Measurements from ENCODE around the gene PFKL.
"Not testable (repeated sequence)": the region's sequence is repeated elsewhere in the genome, so short reads cannot be mapped to it uniquely, and the experiment has no call there.

Gene PFKL

DNA sequence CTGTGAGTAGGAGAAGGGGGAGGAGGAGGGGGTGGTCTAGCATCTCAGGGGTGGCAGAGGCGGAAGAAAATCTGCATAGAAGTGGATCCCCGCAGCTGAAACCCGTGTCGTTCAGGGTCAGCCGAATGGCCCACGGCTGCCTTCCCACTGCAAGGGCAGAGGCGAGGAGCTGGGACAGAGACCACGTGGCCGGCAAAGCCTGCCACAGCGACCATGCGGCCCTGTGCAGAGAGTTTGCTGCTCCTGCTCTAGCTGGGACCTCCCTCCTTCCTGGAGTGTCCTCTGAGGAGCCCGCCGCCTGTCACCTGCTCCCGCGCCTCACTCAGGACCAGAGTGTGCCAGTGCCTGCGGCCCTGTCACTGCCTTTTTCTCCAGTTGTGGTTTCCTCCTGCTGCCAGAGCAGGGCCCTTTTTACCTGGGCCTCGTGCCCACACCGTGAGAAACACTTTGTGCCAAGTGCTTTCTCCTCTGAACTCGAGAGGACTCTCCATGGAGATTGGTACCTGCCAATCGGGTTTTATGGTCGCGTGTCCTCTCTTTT lies 48.1 kb downstream of the PFKL start:
- no peak for DNase-seq

- no peak for DNase-seq
These were observed 49.0 kb downstream of the PFKL start for GRCh38 chr21:44348861-44349260.

- DNase-seq, result no peak
These were observed 49.6 kb downstream of the PFKL start for GRCh38 chr21:44349416-44349846.

GRCh38 chr21:44349847-44350772 lies 50.3 kb downstream of the PFKL start:
- no peak for DNase-seq

DNA sequence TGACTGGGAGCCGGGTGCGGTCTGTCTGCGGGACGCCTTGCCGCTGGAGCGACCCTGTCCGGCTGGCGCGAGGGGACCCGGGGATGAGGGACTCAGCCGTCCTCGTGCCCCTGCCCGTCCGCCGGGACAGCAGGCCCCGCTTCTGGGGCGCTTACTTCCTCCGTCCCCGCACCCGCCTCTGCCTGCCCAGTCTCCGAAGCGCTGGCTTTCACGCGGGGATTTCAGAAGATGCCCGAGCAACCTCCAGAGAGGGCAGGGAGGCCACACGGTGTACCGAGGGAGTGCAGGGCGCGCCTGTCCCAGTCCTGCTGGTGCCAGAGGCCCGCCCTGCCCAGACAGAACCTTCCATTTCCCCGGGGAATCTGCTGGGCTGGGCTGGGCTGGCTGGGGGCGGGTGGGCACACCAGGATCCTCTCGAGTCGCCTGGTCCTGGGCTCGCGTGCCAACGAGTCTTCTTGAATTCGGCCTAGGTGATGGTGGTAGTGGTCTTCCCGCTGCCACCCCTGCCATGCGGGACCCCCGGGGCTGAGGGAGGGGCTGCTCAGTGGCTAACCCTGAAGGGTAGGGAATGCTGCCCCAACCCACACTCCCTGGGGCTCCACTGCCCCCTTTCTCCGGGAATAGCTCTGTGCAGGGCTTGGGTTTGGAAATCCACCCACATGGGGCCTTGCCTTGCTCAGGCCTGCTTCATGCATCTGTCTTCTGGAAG lies 51.1 kb downstream of the PFKL start:
- no peak for DNase-seq

DNA sequence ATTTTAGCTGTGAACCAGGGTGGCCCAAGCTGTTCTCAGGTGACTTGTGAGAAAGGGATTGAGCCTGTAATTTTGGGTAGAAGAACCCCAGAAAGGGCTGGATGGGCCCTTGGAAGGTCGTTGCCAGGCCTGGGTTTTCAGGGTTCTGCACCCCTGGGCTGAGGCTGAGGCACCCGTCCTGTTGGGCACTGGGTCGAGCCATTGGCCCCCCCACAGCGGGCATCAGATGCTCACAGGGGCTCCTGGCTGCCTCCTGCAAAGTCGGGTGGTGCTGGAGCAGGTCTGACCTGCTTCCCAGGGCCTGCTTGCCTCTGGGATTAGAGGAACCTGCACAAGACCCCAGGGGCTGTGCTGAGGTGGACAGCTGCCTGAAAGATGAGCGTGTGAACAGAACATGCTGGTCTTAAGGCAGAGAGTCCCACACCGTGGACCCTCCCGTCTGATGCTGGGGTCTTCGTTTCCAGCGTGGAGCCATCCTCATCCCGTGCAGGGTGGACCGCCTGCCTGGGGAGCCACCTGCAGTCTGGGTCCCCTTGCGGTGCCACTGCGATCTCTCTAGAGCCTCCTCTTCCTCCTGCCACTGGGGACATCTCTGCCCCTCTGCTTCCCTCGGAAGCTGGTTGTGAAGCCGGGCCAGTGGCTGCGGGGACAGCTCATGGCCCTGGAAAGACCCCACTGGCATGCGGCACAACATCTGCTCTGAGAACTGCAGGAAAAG lies 51.8 kb downstream of the PFKL start:
- no peak for DNase-seq

- no peak for DNase-seq
These were observed 52.5 kb downstream of the PFKL start for GRCh38 chr21:44352253-44352860.

- DNase-seq, result no peak
These were observed 53.5 kb downstream of the PFKL start, which contains the start of gene TRPM2 for GRCh38 chr21:44353191-44353970. TRPM2 (plus strand) TSS chr21:44353621; CDS start chr21:44353701, 80 bp downstream.

DNA sequence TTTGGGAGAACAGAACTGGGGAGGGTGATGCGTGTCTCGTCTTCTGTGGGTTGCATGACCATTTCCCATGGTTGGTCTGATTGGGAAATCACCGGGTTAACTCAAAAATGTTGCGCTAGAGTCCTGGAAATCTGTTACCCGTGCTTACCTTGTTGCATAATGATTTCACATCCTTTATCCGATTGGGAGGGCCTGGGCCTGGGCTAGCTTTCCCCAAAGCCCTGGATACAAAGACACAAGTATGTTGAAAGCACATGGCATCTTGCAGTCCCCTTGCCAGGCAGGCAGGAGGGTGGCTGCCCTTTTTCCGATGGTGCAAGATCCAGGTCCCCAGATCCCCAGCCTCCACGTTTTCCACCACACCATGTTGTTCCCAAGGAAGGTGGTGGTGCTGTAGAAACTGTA lies 54.1 kb downstream of the PFKL start:
- DNase-seq, result no peak

- DNase-seq, result no peak
These were observed 55.2 kb downstream of the PFKL start for GRCh38 chr21:44354775-44355771.

GRCh38 chr21:44356160-44356559 lies 56.3 kb downstream of the PFKL start:
- no peak for DNase-seq

- DNase-seq, result no peak
These were observed 56.8 kb downstream of the PFKL start for GRCh38 chr21:44356636-44357035.

DNA sequence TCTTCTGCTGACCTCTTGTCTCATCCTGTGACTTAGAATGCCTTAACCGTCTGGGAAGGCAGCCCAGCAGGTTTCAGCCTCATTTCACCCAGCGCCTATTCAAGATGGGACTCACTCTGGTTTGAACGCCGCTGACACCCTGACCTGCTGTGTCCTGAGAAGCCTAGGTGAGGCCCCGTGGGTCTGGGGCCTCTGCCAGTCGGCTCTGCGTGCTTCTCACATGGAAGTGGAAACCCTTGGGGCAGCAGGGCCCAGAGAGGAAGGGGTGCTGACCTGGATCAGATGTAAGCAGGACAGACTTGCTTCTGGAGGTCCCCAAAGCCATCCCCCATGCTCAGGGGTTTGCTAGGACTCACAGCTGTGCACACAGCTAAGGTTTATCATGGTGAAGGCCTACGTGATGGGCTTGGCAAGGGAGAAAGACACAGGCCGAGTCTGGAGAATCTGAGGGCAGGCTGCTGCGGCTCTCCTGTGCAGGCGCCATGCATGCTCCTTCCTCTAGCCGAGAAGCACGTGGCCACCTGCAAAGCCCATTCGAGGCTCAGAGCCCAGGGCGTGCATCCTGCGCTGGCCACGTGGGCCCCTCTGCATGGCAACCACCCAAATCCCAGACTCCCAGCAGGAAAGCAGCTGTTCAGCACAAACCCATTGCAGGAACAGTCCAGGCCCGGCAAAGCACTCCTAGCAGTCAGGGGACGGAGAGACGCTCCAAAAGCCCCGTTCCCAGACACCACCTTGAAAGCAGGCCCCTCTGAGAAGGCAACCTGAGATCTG lies 57.4 kb downstream of the PFKL start:
- DNase-seq, result no peak

- DNase-seq, result no peak
These were observed 59.5 kb downstream of the PFKL start for GRCh38 chr21:44359396-44359795.

DNA sequence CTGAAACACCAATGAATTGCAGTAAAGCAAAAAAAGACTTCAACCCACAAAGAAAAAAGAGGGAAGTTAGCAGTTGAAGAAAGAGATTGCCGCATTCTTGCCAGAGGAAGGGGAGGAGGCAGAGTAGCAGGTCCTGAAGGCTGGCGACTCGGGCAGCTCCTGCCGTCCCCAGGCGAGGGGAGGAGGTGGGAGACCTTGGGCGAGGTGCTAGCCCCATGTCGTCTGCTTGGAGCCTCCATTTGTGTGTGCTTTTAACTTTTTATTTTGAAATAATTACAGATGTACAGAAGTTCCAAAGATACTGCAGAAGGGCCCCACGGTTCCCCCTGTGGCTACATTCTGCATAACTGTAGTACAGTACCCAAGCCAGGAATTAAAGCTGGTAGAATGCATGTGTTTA lies 60.3 kb downstream of the PFKL start:
- DNase-seq, result no peak

DNA sequence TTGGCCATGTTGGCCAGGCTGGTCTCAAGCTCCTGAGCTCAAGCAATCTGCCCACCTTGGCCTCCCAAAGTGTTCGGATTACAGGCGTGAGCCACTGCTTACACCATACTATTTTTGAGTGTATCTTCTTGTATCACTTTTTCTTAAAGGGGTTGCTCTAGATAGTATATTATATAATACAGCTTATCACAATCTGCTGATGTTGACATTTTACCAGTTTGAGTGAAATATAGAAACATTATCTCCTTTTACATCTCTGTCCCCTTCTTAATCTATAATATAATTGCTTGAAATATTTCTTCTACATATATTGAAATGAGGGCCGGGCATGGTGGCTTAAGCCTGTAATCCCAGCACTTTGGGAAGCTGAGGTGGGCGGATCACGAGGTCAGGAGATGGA lies 62.0 kb downstream of the PFKL start:
- DNase-seq, result not testable (repeated sequence)

DNA sequence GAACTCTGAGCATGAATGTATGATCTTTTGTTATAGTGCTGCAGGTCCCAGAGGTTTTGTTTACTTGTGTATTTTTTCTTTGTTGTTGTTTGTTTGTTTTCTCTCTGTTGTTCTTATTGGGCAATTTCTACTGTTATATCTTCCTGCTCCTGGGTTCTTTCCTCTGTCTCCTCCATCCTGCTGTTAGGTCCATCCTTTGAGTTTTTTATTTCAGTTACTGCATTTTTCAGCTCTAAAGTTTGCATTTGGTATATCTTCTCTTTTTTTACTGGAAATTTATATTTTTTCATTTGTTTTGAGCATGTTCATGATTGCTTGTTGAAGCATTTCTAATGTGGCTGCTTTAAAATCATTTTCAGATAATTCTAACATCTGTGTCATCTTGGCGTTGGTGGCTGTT lies 63.4 kb downstream of the PFKL start:
- no peak for DNase-seq

DNA sequence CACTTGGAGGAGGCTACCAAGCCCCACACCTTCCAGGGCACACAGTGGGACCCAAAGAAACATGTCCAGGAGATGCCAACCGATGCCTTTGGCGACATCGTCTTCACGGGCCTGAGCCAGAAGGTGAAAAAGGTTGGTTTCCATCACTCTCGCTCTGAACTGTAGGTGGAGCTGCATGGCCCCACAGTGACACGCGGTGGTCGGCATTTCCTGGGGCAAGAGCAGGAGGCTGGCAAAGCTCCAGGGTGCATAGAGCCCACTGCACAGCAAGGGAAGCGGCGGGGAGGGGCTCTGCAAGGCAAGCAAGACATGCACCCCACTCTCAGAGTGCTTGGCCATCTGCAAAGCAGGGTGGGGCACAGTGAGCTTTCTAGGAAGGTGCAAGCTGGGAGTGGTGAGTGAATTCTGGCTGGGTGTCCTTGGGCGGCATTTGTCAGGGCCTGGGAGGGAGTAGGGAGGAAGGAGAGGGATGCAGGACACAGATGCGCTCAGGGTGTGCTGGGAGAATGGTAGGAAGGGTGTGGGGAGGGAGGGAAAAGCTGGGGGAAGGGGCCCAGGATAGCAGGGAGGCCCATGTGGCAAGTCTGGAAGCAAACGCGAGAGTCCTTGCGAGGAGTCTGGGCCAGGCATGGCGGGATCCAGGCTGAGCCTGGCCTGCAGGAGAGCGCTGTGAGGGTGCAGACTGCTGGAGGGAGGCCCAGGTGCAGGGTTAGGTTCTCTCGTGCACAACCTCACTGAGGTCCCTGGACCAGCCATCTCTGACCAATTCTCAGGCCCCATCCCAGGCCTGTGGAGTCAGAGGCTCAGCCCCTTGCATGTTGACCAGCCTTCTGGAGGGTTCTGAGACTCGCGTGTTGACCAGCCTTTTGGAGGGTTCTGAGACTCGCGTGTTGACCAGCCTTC lies 64.5 kb downstream of the PFKL start:
- DNase-seq, result no peak
